Liver (tissue), 9 donors: Measurements from ENCODE around the gene IBA57. TPM values are rescaled to one million over a fixed set of nuclear protein-coding genes. Genes with fewer than 3 reads are reported as not detected.

Experiments
- DNase-seq: peaks from one replicate; pipeline ENCODE4 v3.0.0-alpha.2; 2017; ENCODE audit warnings: low spot score
- H3K27ac ChIP-seq, 2 donors: one replicate each; pipeline ENCODE4 v1.7.0; 2013; ENCODE audit warnings: inconsistent platforms in 2 of 2, low read length in 2 of 2, control low read depth in 1 of 2, low read depth in 1 of 2, mild to moderate bottlenecking in 1 of 2
- H3K27me3 ChIP-seq, 4 donors: one replicate each; pipeline versions ENCODE4 v1.6.1 to v1.7.0; 2013; ENCODE audit warnings: low read length in 3 of 4, inconsistent platforms in 1 of 4, mild to moderate bottlenecking in 1 of 4, moderate library complexity in 1 of 4; ENCODE audit not compliant: control insufficient read depth in 4 of 4, insufficient read depth in 4 of 4
- H3K36me3 ChIP-seq, 4 donors: one replicate each; pipeline versions ENCODE4 v1.6.1 to v1.7.0; 2013; ENCODE audit warnings: low read length in 3 of 4, mild to moderate bottlenecking in 3 of 4, low read depth in 1 of 4, moderate library complexity in 1 of 4; ENCODE audit not compliant: control insufficient read depth in 4 of 4, insufficient read depth in 3 of 4
- H3K4me1 ChIP-seq, 4 donors: one replicate each; pipeline versions ENCODE4 v1.6.1 to v1.7.0; 2013; ENCODE audit warnings: low read length in 3 of 4, mild to moderate bottlenecking in 3 of 4, moderate library complexity in 1 of 4; ENCODE audit not compliant: control insufficient read depth in 4 of 4, insufficient read depth in 4 of 4
- H3K4me3 ChIP-seq, 3 donors: one replicate each; pipeline versions ENCODE4 v1.6.1 to v1.7.0; 2013; ENCODE audit warnings: low read length in 3 of 3, control low read depth in 1 of 3, low read depth in 1 of 3, mild to moderate bottlenecking in 1 of 3
- H3K9ac ChIP-seq, 2 donors: one replicate each; pipeline ENCODE4 v1.7.0; 2013; ENCODE audit warnings: low read length in 2 of 2, mild to moderate bottlenecking in 2 of 2, moderate library complexity in 2 of 2, control low read depth in 1 of 2, low read depth in 1 of 2
- H3K9me3 ChIP-seq, 4 donors: one replicate each; pipeline versions ENCODE4 v1.6.1 to v1.7.0; 2013; ENCODE audit warnings: low read length in 3 of 4; ENCODE audit not compliant: control insufficient read depth in 4 of 4
- EGR1 ChIP-seq, 2 donors: IDR thresholded peaks; 2 replicates each; pipeline ENCODE4 v1.6.1; 2016 to 2018; ENCODE audit warnings: antibody characterized with exemption in 2 of 2, low read depth in 2 of 2
- FOXA1 ChIP-seq: IDR thresholded peaks from 2 replicates; pipeline ENCODE4 v1.6.1; 2016; ENCODE audit warnings: antibody characterized with exemption
- FOXA2 ChIP-seq: IDR thresholded peaks from 2 replicates; pipeline ENCODE4 v1.6.1; 2016; ENCODE audit warnings: antibody characterized with exemption
- HNF4A ChIP-seq, 2 donors: conservative IDR thresholded peaks; 2 replicates each; pipeline ENCODE4 v1.6.1; 2016; ENCODE audit warnings: antibody characterized with exemption in 2 of 2, mild to moderate bottlenecking in 2 of 2
- HNF4G ChIP-seq: IDR thresholded peaks from 2 replicates; pipeline ENCODE4 v1.6.1; 2016; ENCODE audit warnings: antibody characterized with exemption
- JUND ChIP-seq, 2 donors: IDR thresholded peaks; 2 replicates each; pipeline ENCODE4 v1.6.1; 2016; ENCODE audit warnings: antibody characterized with exemption in 2 of 2
- NR2F2 ChIP-seq: IDR thresholded peaks from 2 replicates; pipeline ENCODE4 v1.6.1; 2016; ENCODE audit warnings: antibody characterized with exemption
- RAD21 ChIP-seq, 2 donors: IDR thresholded peaks; 2 replicates each; pipeline ENCODE4 v1.6.1; 2016; ENCODE audit warnings: antibody characterized with exemption in 2 of 2, mild to moderate bottlenecking in 2 of 2
- SP1 ChIP-seq: IDR thresholded peaks from 2 replicates; pipeline ENCODE4 v1.6.1; 2018; ENCODE audit warnings: antibody characterized with exemption, mild to moderate bottlenecking
- TAF1 ChIP-seq: conservative IDR thresholded peaks from 2 replicates; pipeline ENCODE4 v1.6.1; 2016; ENCODE audit warnings: antibody characterized with exemption, mild to moderate bottlenecking
- YY1 ChIP-seq: IDR thresholded peaks from 2 replicates; pipeline ENCODE4 v1.6.1; 2016; ENCODE audit warnings: antibody characterized with exemption, mild to moderate bottlenecking
- WGBS: extraction: QIAGEN DNeasy Blood & Tissue Kit; methylation state at CpG from one replicate; pipeline ENCODE4 v1.1.7; 2013; 5-methylcytosine and 5-hydroxymethylcytosine counted together
- polyA plus RNA-seq, 2 donors: library from polyadenylated mRNA; stranded (reverse) in 1 of 2; unstranded in 1 of 2; fragments of 200-250 nt in 1 of 2; fragments of >200 nt in 1 of 2; fragmentation: Nextera tagmentation in 1 of 2; extraction: Ambion mirVana in 1 of 2; gene quantifications; one replicate each; pipeline versions ENCODE4 v1.2.1 to v1.2.3, GENCODE V29; 2013 to 2015
- total RNA-seq, 2 donors: library from RNA; depleted of rRNA; stranded (reverse); fragments of >200 nt; gene quantifications; one replicate each; pipeline ENCODE4 v1.2.3, GENCODE V29; 2014
- TF ChIP-seq, protein P1 (sequence below): fragments of 150-350 bp; IDR thresholded peaks from 2 replicates; pipeline ENCODE4 v1.5.1; 2017; ENCODE audit warnings: improper control_type of control experiment, low read depth, low read length; ENCODE audit not compliant: missing input control
- TF ChIP-seq, protein P2 (sequence below): IDR thresholded peaks from 2 replicates; pipeline ENCODE4 v1.6.1; 2016; ENCODE audit warnings: antibody characterized with exemption
- TF ChIP-seq, protein P3 (sequence below): IDR thresholded peaks from 2 replicates; pipeline ENCODE4 v1.6.1; 2016; ENCODE audit warnings: antibody characterized with exemption
- TF ChIP-seq, protein P4 (sequence below): IDR thresholded peaks from 2 replicates; pipeline ENCODE4 v1.6.1; 2016; ENCODE audit warnings: antibody characterized with exemption
- TF ChIP-seq, protein P5 (sequence below): IDR thresholded peaks from 2 replicates; pipeline ENCODE4 v1.6.1; 2016; ENCODE audit warnings: antibody characterized with exemption, mild to moderate bottlenecking
- donor health status: healthy.
- donor health status: healthy.
- donor health status: healthy.
- donor health status: healthy.
- donor health status: healthy.

IBA57 gene
- total and polyA plus RNA-seq, 4 donors = 1.6 to 12.0 (median 8.4) TPM

DNA sequence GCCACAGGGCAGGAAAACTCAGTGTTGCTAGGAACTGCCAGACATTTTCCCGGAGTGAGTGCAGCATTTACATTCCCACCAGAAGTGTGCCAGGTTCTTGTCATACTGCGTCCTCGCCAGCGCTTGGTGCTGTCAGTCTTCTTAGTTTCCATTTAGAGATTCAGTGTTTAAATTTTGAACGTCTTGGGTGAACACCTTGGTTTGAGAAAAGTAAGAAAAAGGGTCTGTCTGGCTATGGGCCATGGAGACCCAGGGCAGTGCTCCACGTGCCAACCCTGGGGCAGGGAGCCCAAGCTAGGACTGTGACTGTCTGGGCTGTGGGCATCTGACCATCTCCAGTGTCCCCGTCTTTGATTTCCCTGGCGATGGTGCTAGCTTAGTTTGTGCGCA, 16.0 kb downstream of the IBA57 start:
- no peaks in the 10 kb centered on the region for H3K27me3 ChIP-seq
- H3K27ac ChIP-seq = no peak overlapping the region
- H3K36me3 ChIP-seq = peaks cover 0 to 3% (median 0%) of the 10 kb centered on the region in 4 donors
- H3K9ac ChIP-seq = no peak overlapping the region
- H3K9me3 ChIP-seq = no peaks in the 10 kb centered on the region
- H3K4me3 ChIP-seq = no peak overlapping the region
- TF ChIP-seq HNF4A (conservative IDR thresholded peaks at IDR 0.05) (no peak), JUND (IDR thresholded peaks at IDR 0.05) (no peak), FOXA2 (no peak), RAD21 (IDR thresholded peaks at IDR 0.05) (no peak), SP1 (no peak), YY1 (no peak), EGR1 (IDR thresholded peaks at IDR 0.05; ENCODE audit: low read depth in 2 of 2) (no peak), FOXA1 (no peak), HNF4G (no peak), TAF1 (no peak), NR2F2 (no peak)
- TF ChIP-seq, protein P1, sequence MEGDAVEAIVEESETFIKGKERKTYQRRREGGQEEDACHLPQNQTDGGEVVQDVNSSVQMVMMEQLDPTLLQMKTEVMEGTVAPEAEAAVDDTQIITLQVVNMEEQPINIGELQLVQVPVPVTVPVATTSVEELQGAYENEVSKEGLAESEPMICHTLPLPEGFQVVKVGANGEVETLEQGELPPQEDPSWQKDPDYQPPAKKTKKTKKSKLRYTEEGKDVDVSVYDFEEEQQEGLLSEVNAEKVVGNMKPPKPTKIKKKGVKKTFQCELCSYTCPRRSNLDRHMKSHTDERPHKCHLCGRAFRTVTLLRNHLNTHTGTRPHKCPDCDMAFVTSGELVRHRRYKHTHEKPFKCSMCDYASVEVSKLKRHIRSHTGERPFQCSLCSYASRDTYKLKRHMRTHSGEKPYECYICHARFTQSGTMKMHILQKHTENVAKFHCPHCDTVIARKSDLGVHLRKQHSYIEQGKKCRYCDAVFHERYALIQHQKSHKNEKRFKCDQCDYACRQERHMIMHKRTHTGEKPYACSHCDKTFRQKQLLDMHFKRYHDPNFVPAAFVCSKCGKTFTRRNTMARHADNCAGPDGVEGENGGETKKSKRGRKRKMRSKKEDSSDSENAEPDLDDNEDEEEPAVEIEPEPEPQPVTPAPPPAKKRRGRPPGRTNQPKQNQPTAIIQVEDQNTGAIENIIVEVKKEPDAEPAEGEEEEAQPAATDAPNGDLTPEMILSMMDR = no peak
- TF ChIP-seq, protein P2, sequence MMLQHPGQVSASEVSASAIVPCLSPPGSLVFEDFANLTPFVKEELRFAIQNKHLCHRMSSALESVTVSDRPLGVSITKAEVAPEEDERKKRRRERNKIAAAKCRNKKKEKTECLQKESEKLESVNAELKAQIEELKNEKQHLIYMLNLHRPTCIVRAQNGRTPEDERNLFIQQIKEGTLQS = no peak
- TF ChIP-seq, protein P3, sequence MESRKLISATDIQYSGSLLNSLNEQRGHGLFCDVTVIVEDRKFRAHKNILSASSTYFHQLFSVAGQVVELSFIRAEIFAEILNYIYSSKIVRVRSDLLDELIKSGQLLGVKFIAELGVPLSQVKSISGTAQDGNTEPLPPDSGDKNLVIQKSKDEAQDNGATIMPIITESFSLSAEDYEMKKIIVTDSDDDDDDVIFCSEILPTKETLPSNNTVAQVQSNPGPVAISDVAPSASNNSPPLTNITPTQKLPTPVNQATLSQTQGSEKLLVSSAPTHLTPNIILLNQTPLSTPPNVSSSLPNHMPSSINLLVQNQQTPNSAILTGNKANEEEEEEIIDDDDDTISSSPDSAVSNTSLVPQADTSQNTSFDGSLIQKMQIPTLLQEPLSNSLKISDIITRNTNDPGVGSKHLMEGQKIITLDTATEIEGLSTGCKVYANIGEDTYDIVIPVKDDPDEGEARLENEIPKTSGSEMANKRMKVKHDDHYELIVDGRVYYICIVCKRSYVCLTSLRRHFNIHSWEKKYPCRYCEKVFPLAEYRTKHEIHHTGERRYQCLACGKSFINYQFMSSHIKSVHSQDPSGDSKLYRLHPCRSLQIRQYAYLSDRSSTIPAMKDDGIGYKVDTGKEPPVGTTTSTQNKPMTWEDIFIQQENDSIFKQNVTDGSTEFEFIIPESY = no peak
- TF ChIP-seq, protein P4, sequence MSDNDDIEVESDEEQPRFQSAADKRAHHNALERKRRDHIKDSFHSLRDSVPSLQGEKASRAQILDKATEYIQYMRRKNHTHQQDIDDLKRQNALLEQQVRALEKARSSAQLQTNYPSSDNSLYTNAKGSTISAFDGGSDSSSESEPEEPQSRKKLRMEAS = no peak
- TF ChIP-seq, protein P5, sequence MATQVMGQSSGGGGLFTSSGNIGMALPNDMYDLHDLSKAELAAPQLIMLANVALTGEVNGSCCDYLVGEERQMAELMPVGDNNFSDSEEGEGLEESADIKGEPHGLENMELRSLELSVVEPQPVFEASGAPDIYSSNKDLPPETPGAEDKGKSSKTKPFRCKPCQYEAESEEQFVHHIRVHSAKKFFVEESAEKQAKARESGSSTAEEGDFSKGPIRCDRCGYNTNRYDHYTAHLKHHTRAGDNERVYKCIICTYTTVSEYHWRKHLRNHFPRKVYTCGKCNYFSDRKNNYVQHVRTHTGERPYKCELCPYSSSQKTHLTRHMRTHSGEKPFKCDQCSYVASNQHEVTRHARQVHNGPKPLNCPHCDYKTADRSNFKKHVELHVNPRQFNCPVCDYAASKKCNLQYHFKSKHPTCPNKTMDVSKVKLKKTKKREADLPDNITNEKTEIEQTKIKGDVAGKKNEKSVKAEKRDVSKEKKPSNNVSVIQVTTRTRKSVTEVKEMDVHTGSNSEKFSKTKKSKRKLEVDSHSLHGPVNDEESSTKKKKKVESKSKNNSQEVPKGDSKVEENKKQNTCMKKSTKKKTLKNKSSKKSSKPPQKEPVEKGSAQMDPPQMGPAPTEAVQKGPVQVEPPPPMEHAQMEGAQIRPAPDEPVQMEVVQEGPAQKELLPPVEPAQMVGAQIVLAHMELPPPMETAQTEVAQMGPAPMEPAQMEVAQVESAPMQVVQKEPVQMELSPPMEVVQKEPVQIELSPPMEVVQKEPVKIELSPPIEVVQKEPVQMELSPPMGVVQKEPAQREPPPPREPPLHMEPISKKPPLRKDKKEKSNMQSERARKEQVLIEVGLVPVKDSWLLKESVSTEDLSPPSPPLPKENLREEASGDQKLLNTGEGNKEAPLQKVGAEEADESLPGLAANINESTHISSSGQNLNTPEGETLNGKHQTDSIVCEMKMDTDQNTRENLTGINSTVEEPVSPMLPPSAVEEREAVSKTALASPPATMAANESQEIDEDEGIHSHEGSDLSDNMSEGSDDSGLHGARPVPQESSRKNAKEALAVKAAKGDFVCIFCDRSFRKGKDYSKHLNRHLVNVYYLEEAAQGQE = no peak
- 91% methylated on average over 9 of the region's 9 CpGs for WGBS
- H3K4me1 ChIP-seq = no peaks in the 10 kb centered on the region
- no peak for DNase-seq
